H1 (cell line): ENCODE measurements around the gene CUX1. TPM values are rescaled to one million over a fixed set of nuclear protein-coding genes. Genes with fewer than 3 reads are reported as not detected.

Source experiments
- BCL11A ChIP-seq, 2 experiments: IDR thresholded peaks; one replicate each; pipeline ENCODE4 v1.6.1; 2011; ENCODE audit warnings: low read depth in 2 of 2, low read length in 2 of 2, mild to moderate bottlenecking in 2 of 2
- CHD1 ChIP-seq: IDR thresholded peaks from 2 replicates; pipeline ENCODE4 v1.6.1; 2012; ENCODE audit warnings: low read depth, low read length, improper control_type of control experiment
- CREB1 ChIP-seq: IDR thresholded peaks from 2 replicates; pipeline ENCODE4 v1.6.1; 2012; ENCODE audit warnings: inconsistent platforms
- CTBP2 ChIP-seq: IDR thresholded peaks from 2 replicates; pipeline ENCODE4 v1.7.0; 2011; ENCODE audit warnings: borderline replicate concordance, mild to moderate bottlenecking, moderate library complexity, mixed read lengths, low read length; ENCODE audit not compliant: insufficient read depth, insufficient read length
- EZH2 ChIP-seq: fragments of 200-600 bp; sonication (generic); IDR thresholded peaks from 2 replicates; pipeline ENCODE4 v1.7.1; 2012; ENCODE audit warnings: low read depth, mild to moderate bottlenecking, moderate library complexity, low read length, inconsistent platforms; ENCODE audit not compliant: severe bottlenecking
- KDM1A ChIP-seq: fragments of 200-600, 300-600 bp; sonication (generic); IDR thresholded peaks from 2 replicates; pipeline ENCODE4 v1.7.1; 2016; ENCODE audit warnings: mild to moderate bottlenecking, low read length, borderline replicate concordance
- NANOG ChIP-seq: IDR thresholded peaks from 2 replicates; pipeline ENCODE4 v1.6.1; 2011; ENCODE audit warnings: low read length, low read depth, mild to moderate bottlenecking, inconsistent platforms; ENCODE audit not compliant: insufficient read depth, poor library complexity, severe bottlenecking
- NRF1 ChIP-seq: IDR thresholded peaks from 2 replicates; pipeline ENCODE4 v1.6.1; 2011; ENCODE audit warnings: mild to moderate bottlenecking, low read depth, low read length, improper control_type of control experiment
- RBBP5 ChIP-seq: IDR thresholded peaks from 2 replicates; pipeline ENCODE4 v1.7.1; 2012; ENCODE audit warnings: low read depth, mild to moderate bottlenecking, inconsistent platforms, low read length, moderate library complexity, borderline replicate concordance
- polyA plus RNA-seq, 7 experiments: library from polyadenylated mRNA; depleted of rRNA in 3 of 7; stranded (reverse) in 5 of 7; unstranded in 2 of 7; fragments of >200 nt in 5 of 7; fragments of 200-250 nt in 2 of 7; gene quantifications; 1 replicate in 5 of 7; 2 replicates in 1 of 7; 4 replicates in 1 of 7; pipeline versions ENCODE4 v1.2.1 to v1.2.3, GENCODE V29; 2011 to 2013; ENCODE audit warnings: missing spikeins in 2 of 7, mixed read lengths in 2 of 7
- total RNA-seq: library from RNA; stranded (reverse); fragmentation: NEBNext Ultra II Directional; extraction: Animal tissue kit (Norgen Biotek cat#: 25700); gene quantifications from 2 replicates; pipeline ENCODE4 v1.2.1, GENCODE V29; 2021
- TF ChIP-seq, protein P1 (sequence below): fragments of 300-600 bp; sonication (generic); IDR thresholded peaks from 2 replicates; pipeline ENCODE4 v1.7.1; 2012; ENCODE audit warnings: low read length, moderate library complexity, mild to moderate bottlenecking, inconsistent platforms; ENCODE audit not compliant: insufficient replicate concordance

Gene CUX1
- total and polyA plus RNA-seq, 2 of the 8 experiments (the other 6 are each of a cell fraction or from before 2014, with no cell fraction given), result 21.6 to 65.9 TPM

DNA sequence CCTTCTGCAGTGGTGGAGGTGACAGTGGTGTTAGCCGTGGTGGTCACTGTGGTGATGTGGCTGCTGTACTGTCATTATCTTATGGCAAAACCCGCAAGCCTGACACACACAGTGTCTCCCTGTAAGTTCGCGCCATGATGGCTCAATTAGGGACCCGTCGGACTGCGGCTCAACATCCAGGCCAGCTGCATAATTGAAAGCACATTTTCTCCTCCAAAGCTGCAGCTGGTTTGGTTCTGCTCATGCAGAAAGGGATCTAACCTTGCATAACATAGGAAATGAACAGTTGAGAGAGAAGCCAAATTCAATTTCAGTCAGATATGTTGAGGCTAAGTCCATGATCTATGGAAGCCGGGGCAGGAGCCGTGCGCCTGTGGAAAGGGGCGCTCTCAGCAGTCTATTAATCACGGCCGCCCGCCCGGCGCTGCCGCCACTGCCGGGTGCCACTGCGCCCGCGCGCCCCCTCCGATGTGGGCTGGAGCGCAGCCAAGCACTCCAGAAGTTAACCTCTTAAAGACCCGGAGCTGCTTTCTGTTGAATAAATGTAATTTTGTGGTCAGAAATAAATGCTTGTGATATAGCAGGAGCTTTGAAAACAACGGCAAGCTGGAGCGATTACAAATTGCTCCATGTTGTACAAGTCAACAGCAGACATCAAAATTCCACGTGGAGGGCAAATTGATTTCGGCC, 227.7 kb downstream of the CUX1 start (continued):
- TF ChIP-seq, protein P1, sequence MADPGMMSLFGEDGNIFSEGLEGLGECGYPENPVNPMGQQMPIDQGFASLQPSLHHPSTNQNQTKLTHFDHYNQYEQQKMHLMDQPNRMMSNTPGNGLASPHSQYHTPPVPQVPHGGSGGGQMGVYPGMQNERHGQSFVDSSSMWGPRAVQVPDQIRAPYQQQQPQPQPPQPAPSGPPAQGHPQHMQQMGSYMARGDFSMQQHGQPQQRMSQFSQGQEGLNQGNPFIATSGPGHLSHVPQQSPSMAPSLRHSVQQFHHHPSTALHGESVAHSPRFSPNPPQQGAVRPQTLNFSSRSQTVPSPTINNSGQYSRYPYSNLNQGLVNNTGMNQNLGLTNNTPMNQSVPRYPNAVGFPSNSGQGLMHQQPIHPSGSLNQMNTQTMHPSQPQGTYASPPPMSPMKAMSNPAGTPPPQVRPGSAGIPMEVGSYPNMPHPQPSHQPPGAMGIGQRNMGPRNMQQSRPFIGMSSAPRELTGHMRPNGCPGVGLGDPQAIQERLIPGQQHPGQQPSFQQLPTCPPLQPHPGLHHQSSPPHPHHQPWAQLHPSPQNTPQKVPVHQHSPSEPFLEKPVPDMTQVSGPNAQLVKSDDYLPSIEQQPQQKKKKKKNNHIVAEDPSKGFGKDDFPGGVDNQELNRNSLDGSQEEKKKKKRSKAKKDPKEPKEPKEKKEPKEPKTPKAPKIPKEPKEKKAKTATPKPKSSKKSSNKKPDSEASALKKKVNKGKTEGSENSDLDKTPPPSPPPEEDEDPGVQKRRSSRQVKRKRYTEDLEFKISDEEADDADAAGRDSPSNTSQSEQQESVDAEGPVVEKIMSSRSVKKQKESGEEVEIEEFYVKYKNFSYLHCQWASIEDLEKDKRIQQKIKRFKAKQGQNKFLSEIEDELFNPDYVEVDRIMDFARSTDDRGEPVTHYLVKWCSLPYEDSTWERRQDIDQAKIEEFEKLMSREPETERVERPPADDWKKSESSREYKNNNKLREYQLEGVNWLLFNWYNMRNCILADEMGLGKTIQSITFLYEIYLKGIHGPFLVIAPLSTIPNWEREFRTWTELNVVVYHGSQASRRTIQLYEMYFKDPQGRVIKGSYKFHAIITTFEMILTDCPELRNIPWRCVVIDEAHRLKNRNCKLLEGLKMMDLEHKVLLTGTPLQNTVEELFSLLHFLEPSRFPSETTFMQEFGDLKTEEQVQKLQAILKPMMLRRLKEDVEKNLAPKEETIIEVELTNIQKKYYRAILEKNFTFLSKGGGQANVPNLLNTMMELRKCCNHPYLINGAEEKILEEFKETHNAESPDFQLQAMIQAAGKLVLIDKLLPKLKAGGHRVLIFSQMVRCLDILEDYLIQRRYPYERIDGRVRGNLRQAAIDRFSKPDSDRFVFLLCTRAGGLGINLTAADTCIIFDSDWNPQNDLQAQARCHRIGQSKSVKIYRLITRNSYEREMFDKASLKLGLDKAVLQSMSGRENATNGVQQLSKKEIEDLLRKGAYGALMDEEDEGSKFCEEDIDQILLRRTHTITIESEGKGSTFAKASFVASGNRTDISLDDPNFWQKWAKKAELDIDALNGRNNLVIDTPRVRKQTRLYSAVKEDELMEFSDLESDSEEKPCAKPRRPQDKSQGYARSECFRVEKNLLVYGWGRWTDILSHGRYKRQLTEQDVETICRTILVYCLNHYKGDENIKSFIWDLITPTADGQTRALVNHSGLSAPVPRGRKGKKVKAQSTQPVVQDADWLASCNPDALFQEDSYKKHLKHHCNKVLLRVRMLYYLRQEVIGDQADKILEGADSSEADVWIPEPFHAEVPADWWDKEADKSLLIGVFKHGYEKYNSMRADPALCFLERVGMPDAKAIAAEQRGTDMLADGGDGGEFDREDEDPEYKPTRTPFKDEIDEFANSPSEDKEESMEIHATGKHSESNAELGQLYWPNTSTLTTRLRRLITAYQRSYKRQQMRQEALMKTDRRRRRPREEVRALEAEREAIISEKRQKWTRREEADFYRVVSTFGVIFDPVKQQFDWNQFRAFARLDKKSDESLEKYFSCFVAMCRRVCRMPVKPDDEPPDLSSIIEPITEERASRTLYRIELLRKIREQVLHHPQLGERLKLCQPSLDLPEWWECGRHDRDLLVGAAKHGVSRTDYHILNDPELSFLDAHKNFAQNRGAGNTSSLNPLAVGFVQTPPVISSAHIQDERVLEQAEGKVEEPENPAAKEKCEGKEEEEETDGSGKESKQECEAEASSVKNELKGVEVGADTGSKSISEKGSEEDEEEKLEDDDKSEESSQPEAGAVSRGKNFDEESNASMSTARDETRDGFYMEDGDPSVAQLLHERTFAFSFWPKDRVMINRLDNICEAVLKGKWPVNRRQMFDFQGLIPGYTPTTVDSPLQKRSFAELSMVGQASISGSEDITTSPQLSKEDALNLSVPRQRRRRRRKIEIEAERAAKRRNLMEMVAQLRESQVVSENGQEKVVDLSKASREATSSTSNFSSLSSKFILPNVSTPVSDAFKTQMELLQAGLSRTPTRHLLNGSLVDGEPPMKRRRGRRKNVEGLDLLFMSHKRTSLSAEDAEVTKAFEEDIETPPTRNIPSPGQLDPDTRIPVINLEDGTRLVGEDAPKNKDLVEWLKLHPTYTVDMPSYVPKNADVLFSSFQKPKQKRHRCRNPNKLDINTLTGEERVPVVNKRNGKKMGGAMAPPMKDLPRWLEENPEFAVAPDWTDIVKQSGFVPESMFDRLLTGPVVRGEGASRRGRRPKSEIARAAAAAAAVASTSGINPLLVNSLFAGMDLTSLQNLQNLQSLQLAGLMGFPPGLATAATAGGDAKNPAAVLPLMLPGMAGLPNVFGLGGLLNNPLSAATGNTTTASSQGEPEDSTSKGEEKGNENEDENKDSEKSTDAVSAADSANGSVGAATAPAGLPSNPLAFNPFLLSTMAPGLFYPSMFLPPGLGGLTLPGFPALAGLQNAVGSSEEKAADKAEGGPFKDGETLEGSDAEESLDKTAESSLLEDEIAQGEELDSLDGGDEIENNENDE, result no peak
- TF ChIP-seq NANOG, result no peak
- no peak for TF ChIP-seq CHD1
- no peak for TF ChIP-seq KDM1A
- TF ChIP-seq RBBP5, result no peak
- TF ChIP-seq BCL11A (IDR thresholded peaks at IDR 0.05; ENCODE audit: low read depth in 2 of 2, low read length in 2 of 2), result no peak
- no peak for TF ChIP-seq NRF1
- no peak for TF ChIP-seq CTBP2
- no peak for TF ChIP-seq EZH2
- no peak for TF ChIP-seq CREB1
